Left cardiac atrium (tissue), 4 donors: Measurements from ENCODE around the gene TMEM53. TPM values are rescaled to one million over a fixed set of nuclear protein-coding genes. Genes with fewer than 3 reads are reported as not detected.
A peak's percentile ranks its signal among the peaks of the same experiment; 100 is the strongest.

Experiments used
- ATAC-seq, 2 donors: fragments of 200-7000 bp; cut with Tn5 transposase; one replicate each; pipeline ENCODE4 v1.9.1; 2020; ENCODE audit warnings: mild to moderate bottlenecking in 2 of 2, moderate library complexity in 2 of 2
- DNase-seq: peaks from one replicate; pipeline ENCODE4 v3.0.0-alpha.2; 2020
- intact Hi-C, 2 donors: fragments of 100-400 bp; cut with DNase I; formaldehyde crosslinking; loops; one replicate each; pipeline versions ENCODE4 v1.14.1 to v1.15.1; 2022 to 2023
- total RNA-seq, 2 donors: library from RNA; stranded (reverse); fragmentation: NEBNext Ultra II Directional; extraction: Animal tissue kit (Norgen Biotek cat#: 25700); gene quantifications; one replicate each; pipeline ENCODE4 v1.2.1, GENCODE V29; 2021
- donor health status: DM: no; HTN: yes; CAD: no.
- donor health status: DM: no; HTN: yes; CAD: no; lungs with severe emphysema.
- donor health status: DM: yes; HTN: yes; CAD: no.
- donor health status: Dilated cardiomyopathy.

Gene TMEM53
- total RNA-seq, 2 donors from 2014 or later: 11.1 to 11.4 TPM

- peak; percentile 85 to 89 for ATAC-seq
Observed at GRCh38 chr1:44652445-44653106, 21.7 kb downstream of the TMEM53 start.

GRCh38 chr1:44651069-44651468 is 23.2 kb downstream of the TMEM53 start:
- no peak for DNase-seq
- intact Hi-C loops: loop anchor here in 1 of 2 donors (5.0 kb wide), 1 partner anchor 39 kb away; no protein-coding TSS in a partner anchor
- no peak for ATAC-seq

More at GRCh38 chr1:44652445-44653106, 21.7 kb downstream of the TMEM53 start:
- intact Hi-C loops: loop anchor here (1.0 to 5.0 kb wide), 2 partner anchors 40 to 43 kb away; no protein-coding TSS in a partner anchor
- DNase-seq: peak; percentile 76

- intact Hi-C loops: loop anchor here in 1 of 2 donors (5.0 kb wide), 1 partner anchor 38 kb away; no protein-coding TSS in a partner anchor
- no peak for DNase-seq
- ATAC-seq: peak in 1 of 2 donors; percentile 6
Observed at GRCh38 chr1:44650159-44650831, 24.0 kb downstream of the TMEM53 start.

- DNase-seq (no peak), ATAC-seq (no peak)
- intact Hi-C loops: loop anchor here in 1 of 2 donors (5.0 kb wide), 1 partner anchor 37 kb away; no protein-coding TSS in a partner anchor
Observed at GRCh38 chr1:44649788-44650158, 24.5 kb downstream of the TMEM53 start.

GRCh38 chr1:44648529-44649250 is 25.6 kb downstream of the TMEM53 start:
- no peak for DNase-seq
- intact Hi-C loops: no loop called here
- ATAC-seq: no peak

GRCh38 chr1:44647896-44648295 is 26.4 kb downstream of the TMEM53 start:
- intact Hi-C loops: no loop called here
- DNase-seq: no peak
- no peak for ATAC-seq

- ATAC-seq: no peak
- no peak for DNase-seq
- intact Hi-C loops: no loop called here
Observed at GRCh38 chr1:44646261-44647110, 27.8 kb downstream of the TMEM53 start.

GRCh38 chr1:44645476-44646244 is 28.6 kb downstream of the TMEM53 start:
- intact Hi-C loops: no loop called here
- peak; percentile 61 to 87 for ATAC-seq
- DNase-seq: peak; percentile 54

GRCh38 chr1:44644806-44645205 is 29.5 kb downstream of the TMEM53 start:
- no peak for DNase-seq
- no peak for ATAC-seq
- intact Hi-C loops: no loop called here

GRCh38 chr1:44643721-44644334 is 30.5 kb downstream of the TMEM53 start:
- ATAC-seq (peak; percentile 13 to 29), DNase-seq (no peak)
- intact Hi-C loops: no loop called here

GRCh38 chr1:44642925-44643324 is 31.4 kb downstream of the TMEM53 start:
- ATAC-seq (no peak), DNase-seq (no peak)
- intact Hi-C loops: no loop called here

- ATAC-seq (no peak), DNase-seq (no peak)
- intact Hi-C loops: no loop called here
Observed at GRCh38 chr1:44642255-44642654, 32.0 kb downstream of the TMEM53 start.

GRCh38 chr1:44641126-44642102 is 32.9 kb downstream of the TMEM53 start:
- ATAC-seq: no peak
- intact Hi-C loops: no loop called here
- DNase-seq: no peak

- DNase-seq (no peak), ATAC-seq (peak; percentile 57 to 58)
- intact Hi-C loops: no loop called here
Observed at GRCh38 chr1:44640200-44640853, 34.0 kb downstream of the TMEM53 start.

- intact Hi-C loops: no loop called here
- no peak for DNase-seq
- ATAC-seq: peak; percentile 24 to 51
Observed at GRCh38 chr1:44637702-44638411, 36.4 kb downstream of the TMEM53 start.
